Central memory CD8-positive, alpha-beta T cell (primary cell): ENCODE results near the gene CTU2.
A peak's percentile ranks its signal among the peaks of the same experiment; 100 is the strongest.

Experiments used
- ATAC-seq: fragments of 150-1000 bp; cut with Tn5 transposase; replicated peaks from 2 replicates; pipeline ENCODE4 v1.10.0; 2022; ENCODE audit warnings: mild to moderate bottlenecking, moderate FRiP score, moderate number of reproducible peaks; ENCODE audit not compliant: poor library complexity, severe bottlenecking; ENCODE audit errors: extremely low read depth
- DNase-seq, 2 donors: peaks; one replicate each; pipeline ENCODE4 v3.0.0; 2021; ENCODE audit warnings: low spot score in 2 of 2
- H3K27ac Mint-ChIP-seq: one replicate; pipeline ENCODE4 v1.8.0; 2022; ENCODE audit warnings: low read depth, mild to moderate bottlenecking, moderate library complexity, mixed read lengths
- H3K27me3 Mint-ChIP-seq: one replicate; pipeline ENCODE4 v1.8.0; 2022; ENCODE audit warnings: mixed read lengths
- H3K36me3 Mint-ChIP-seq: one replicate; pipeline ENCODE4 v1.8.0; 2022; ENCODE audit warnings: mild to moderate bottlenecking, moderate library complexity, mixed read lengths; ENCODE audit not compliant: insufficient read depth
- H3K4me1 Mint-ChIP-seq: one replicate; pipeline ENCODE4 v1.8.0; 2022; ENCODE audit warnings: mixed read lengths
- H3K4me3 Mint-ChIP-seq: one replicate; pipeline ENCODE4 v1.8.0; 2022; ENCODE audit warnings: mild to moderate bottlenecking, moderate library complexity, mixed read lengths
- H3K9me3 Mint-ChIP-seq: one replicate; pipeline ENCODE4 v1.8.0; 2022; ENCODE audit warnings: mixed read lengths

CTU2 gene

DNA sequence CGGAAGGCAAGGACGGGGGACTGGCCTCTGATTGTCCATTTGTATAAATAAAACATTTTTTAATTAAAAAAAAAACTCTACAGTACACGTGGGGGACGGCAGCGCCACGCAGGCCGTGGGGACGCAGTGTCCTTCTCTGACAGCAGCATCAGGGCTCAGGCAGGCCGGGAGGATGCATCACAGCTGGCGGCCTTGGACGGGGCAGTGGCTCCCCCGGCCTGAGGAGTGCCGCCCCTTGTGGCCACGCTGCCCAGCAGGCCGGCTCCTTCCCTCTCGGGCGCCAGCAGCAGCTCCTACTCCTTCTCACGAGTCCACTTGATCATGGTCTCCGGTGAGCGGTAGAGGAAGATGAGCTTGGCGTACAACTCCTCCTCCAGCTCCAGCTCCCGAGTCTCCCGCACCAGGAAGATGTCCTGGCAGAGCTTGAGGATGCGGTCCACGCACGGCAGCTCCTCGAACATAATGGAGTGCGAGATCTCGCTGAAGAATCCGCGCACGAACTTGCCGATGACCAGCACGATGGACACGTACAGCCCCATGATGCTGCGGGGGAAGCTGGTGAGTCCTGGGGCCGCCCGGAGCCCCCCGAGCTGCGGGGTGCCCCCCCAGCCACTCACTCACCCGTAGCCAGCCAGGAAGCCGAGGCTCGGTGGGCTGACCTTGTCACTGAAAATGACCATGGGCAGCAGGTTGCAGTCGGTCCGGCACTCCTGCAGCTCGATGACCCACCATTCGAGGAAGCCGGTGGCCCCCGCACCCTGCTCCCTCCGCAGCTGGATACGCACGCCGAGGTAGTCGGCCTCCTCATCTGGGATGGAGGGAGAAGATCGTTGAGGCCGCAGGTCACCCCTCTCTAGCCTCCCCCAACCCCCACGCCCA, 9.2 kb downstream of the CTU2 start:
- no peaks in the 10 kb centered on the region for H3K27me3 Mint-ChIP-seq
- peak overlapping the region; percentile 41 for H3K27ac Mint-ChIP-seq
- no peaks in the 10 kb centered on the region for H3K4me1 Mint-ChIP-seq
- H3K9me3 Mint-ChIP-seq = no peaks in the 10 kb centered on the region
- no peak for ATAC-seq
- H3K36me3 Mint-ChIP-seq = peaks cover 23% of the 10 kb centered on the region
- H3K4me3 Mint-ChIP-seq = no peak overlapping the region
- no peak for DNase-seq

GRCh38 chr16:88716201-88716600, 9.9 kb downstream of the CTU2 start:
- H3K36me3 Mint-ChIP-seq = peaks cover 29% of the 10 kb centered on the region
- H3K27me3 Mint-ChIP-seq = no peaks in the 10 kb centered on the region
- no peaks in the 10 kb centered on the region for H3K9me3 Mint-ChIP-seq
- H3K27ac Mint-ChIP-seq = peak overlapping the region; percentile 41
- no peak for DNase-seq
- no peak for ATAC-seq
- no peak overlapping the region for H3K4me3 Mint-ChIP-seq
- no peaks in the 10 kb centered on the region for H3K4me1 Mint-ChIP-seq

- Mint-ChIP-seq H3K36me3 (peaks cover 32% of the 10 kb centered on the region), H3K27ac (peak overlapping the region; percentile 41), H3K4me3 (no peak overlapping the region), H3K4me1 (no peaks in the 10 kb centered on the region), H3K27me3 (no peaks in the 10 kb centered on the region), H3K9me3 (no peaks in the 10 kb centered on the region)
- DNase-seq = no peak
- no peak for ATAC-seq
Observed at GRCh38 chr16:88716601-88717001, 10.3 kb downstream of the CTU2 start.

- H3K36me3 Mint-ChIP-seq = peaks cover 38% of the 10 kb centered on the region
- DNase-seq (no peak), ATAC-seq (no peak)
- no peak overlapping the region for H3K27ac Mint-ChIP-seq
- no peak overlapping the region for H3K4me3 Mint-ChIP-seq
- no peaks in the 10 kb centered on the region for H3K4me1 Mint-ChIP-seq
- H3K27me3 Mint-ChIP-seq = no peaks in the 10 kb centered on the region
- H3K9me3 Mint-ChIP-seq = no peaks in the 10 kb centered on the region
Observed at GRCh38 chr16:88718178-88718577, 11.9 kb downstream of the CTU2 start.

DNA sequence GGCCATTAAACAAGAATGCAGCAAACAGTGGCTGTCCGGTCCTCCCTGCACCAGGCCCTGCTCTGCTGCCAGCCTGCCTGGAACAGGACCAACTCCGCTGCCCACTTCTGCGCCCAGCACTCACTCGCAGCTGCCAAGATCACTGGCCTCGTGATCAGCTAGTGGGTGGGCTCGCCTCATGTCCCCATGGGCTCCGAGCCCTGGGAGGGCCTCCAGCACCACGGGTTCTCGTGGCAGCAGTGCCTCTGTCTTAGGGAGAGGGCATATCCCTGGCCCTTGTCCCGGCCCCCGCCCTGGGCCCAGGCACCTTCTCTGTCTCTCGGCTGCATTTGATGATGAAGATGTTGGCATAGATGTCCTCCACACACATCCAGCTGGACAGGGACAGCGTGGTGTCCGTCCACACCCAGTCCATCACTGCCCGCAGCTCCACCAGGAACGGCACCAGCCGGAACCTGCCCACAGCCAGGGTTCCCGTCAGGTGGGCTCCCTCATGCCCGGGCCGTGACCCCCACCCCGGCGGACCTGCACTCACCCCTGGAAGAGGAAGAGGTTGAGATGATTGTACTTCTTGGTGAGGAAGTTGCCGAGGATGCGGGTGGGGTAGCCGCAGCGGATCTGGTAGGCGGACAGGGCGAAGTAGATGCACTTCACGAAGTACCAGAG, 13.1 kb downstream of the CTU2 start:
- H3K36me3 Mint-ChIP-seq = peaks cover 31% of the 10 kb centered on the region
- H3K27ac Mint-ChIP-seq = no peak overlapping the region
- H3K27me3 Mint-ChIP-seq = no peaks in the 10 kb centered on the region
- ATAC-seq = no peak
- no peaks in the 10 kb centered on the region for H3K4me1 Mint-ChIP-seq
- no peaks in the 10 kb centered on the region for H3K9me3 Mint-ChIP-seq
- DNase-seq = no peak
- H3K4me3 Mint-ChIP-seq = no peak overlapping the region

- Mint-ChIP-seq H3K4me3 (peak overlapping the region; percentile 52), H3K36me3 (peaks cover 33% of the 10 kb centered on the region), H3K9me3 (no peaks in the 10 kb centered on the region), H3K4me1 (no peaks in the 10 kb centered on the region), H3K27ac (peak overlapping the region; percentile 59), H3K27me3 (no peaks in the 10 kb centered on the region)
- ATAC-seq (no peak), DNase-seq (no peak)
Observed at GRCh38 chr16:88719933-88720296, 13.6 kb downstream of the CTU2 start.

- peak overlapping the region; percentile 59 for H3K27ac Mint-ChIP-seq
- ATAC-seq = no peak
- peak overlapping the region; percentile 52 for H3K4me3 Mint-ChIP-seq
- no peak for DNase-seq
- peaks cover 33% of the 10 kb centered on the region for H3K36me3 Mint-ChIP-seq
- no peaks in the 10 kb centered on the region for H3K4me1 Mint-ChIP-seq
- no peaks in the 10 kb centered on the region for H3K9me3 Mint-ChIP-seq
- H3K27me3 Mint-ChIP-seq = no peaks in the 10 kb centered on the region
Observed at GRCh38 chr16:88720396-88720970, 14.2 kb downstream of the CTU2 start.

DNA sequence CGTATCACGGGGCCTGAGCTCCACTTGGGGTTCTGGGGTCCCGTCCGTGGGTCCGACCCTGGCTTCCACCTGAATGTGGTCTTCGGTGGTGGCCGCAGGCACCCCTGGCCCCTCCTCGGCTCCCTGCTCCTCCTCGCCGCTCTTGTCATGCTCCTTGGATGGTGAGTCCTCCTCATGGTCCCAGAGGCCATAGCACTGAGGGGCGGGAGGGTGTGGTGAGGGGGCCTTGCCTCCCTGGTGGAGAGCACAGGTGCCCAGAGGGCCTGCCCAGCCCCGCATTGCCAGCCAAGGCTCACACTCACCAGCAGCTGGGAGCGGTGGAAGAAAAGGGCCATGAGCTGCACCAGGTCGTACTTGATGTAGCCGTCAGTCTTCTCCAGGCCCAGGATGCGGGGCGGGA, 14.9 kb downstream of the CTU2 start:
- no peaks in the 10 kb centered on the region for H3K27me3 Mint-ChIP-seq
- ATAC-seq (no peak), DNase-seq (no peak)
- H3K9me3 Mint-ChIP-seq = no peaks in the 10 kb centered on the region
- peaks cover 35% of the 10 kb centered on the region for H3K36me3 Mint-ChIP-seq
- H3K27ac Mint-ChIP-seq = no peak overlapping the region
- no peak overlapping the region for H3K4me3 Mint-ChIP-seq
- no peaks in the 10 kb centered on the region for H3K4me1 Mint-ChIP-seq

DNA sequence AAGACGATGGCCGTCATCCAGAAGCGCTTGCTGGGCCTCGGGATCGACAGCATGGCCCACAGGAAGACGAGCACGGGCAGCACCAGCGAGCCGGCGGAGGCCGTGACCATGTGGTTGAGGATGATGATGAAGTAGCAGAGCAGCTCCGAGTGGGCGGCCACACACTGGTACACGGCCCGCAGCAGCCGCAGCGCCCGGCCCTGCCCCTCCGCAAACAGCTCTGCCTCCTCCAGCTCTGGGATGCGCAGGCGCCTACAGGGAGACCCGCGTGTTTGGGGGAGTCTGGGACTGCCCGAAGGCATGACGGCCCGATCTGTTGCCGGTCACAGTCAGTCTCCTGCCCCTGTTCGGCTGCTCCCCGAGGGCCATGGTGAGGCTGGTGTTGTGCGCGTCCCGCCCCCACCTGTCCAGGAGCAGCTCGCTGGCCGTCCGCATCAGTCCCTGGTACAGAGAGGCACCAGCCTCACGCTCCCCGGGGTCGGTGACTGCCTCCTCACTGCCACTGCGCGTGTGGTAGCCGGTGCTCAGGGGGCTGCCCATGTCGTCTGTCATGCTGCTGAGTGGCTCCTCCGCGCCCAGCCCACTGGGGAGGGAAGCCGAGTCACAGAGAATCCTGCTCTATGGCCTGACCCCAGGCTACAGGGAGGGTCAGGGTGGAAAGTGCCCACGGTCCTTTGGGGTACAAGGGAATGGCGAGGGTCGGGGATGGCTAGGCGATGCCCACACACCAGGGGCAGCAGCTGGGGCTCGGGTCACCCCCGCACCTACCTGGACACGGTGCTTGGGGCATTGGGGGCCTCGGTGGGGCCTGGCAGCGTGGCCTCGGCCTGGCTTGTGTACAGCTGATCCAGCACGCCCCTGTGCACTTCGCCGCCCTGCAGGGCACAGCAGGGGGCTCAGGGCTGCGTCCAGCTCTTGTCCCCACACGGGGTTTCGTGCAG, 15.8 kb downstream of the CTU2 start:
- DNase-seq = no peak
- H3K4me1 Mint-ChIP-seq = no peaks in the 10 kb centered on the region
- no peaks in the 10 kb centered on the region for H3K9me3 Mint-ChIP-seq
- no peak for ATAC-seq
- H3K27ac Mint-ChIP-seq = no peak overlapping the region
- no peaks in the 10 kb centered on the region for H3K27me3 Mint-ChIP-seq
- H3K36me3 Mint-ChIP-seq = peaks cover 34% of the 10 kb centered on the region
- H3K4me3 Mint-ChIP-seq = no peak overlapping the region

DNA sequence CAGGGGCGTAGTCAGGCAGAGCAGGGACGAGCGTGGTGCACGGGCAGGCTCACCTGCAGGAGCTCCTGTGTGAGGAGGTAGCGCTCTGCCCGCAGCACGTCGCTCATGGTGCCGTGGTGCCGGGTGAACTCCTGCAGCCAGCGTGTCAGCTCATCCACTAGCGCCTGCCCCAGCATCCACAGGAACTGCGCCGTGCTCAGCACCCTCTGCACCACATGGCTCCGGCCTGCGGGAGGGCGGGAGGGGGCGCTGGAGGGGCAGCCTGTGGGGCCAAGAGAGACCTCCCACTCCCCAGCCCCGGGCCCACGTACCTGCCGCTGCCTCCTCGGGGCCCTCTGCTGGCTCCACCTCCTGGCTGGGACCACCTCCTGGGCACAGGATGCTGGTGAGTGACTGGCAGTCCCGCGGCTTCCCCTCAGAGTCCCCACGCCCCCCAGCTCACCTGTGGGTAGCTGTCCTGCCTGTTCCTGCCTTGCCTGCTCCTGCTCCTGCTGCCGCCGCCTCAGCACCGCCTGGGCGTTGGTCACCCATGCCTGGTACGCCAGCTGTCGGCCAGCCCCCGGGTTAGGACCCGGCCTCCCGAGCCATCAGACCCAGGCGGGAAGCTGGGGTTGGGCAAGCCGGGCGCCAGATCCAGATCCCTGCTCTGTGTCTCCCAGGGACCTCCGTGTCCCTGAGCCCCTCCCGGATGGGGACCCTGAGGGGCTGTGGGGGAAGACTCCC, 16.6 kb downstream of the CTU2 start:
- H3K36me3 Mint-ChIP-seq = peaks cover 35% of the 10 kb centered on the region
- H3K27ac Mint-ChIP-seq = no peak overlapping the region
- no peak for ATAC-seq
- no peak overlapping the region for H3K4me3 Mint-ChIP-seq
- H3K9me3 Mint-ChIP-seq = no peaks in the 10 kb centered on the region
- no peaks in the 10 kb centered on the region for H3K27me3 Mint-ChIP-seq
- no peaks in the 10 kb centered on the region for H3K4me1 Mint-ChIP-seq
- no peak for DNase-seq

- no peak for ATAC-seq
Observed at GRCh38 chr16:88723507-88723887, 17.2 kb downstream of the CTU2 start.

DNA sequence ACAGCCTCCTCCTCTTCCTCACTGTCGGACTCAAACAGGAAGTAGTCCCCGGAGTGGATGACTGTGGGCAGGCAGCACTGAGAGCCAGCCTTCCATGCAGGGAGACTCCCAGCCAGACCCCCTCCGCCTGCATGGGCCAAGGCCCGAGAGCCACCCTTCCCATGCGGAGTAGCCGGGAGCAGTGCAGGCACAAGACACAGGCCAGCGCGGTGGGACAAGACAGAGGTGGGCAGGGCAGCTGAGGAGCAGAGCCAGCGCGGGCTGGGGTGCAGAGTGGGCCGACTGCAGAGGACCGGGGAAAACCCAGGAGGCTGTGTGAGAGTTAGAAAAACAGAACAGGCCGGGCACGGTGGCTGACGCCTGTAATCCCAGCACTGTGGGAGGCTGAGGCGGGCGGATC, 17.6 kb downstream of the CTU2 start:
- peaks cover 33% of the 10 kb centered on the region for H3K36me3 Mint-ChIP-seq
- H3K4me1 Mint-ChIP-seq = no peaks in the 10 kb centered on the region
- H3K4me3 Mint-ChIP-seq = no peak overlapping the region
- H3K9me3 Mint-ChIP-seq = no peaks in the 10 kb centered on the region
- H3K27ac Mint-ChIP-seq = no peak overlapping the region
- no peaks in the 10 kb centered on the region for H3K27me3 Mint-ChIP-seq
- DNase-seq (no peak), ATAC-seq (no peak)

More at GRCh38 chr16:88723507-88723887, 17.2 kb downstream of the CTU2 start:
- Mint-ChIP-seq H3K4me3 (no peak overlapping the region), H3K9me3 (no peaks in the 10 kb centered on the region), H3K27me3 (no peaks in the 10 kb centered on the region), H3K4me1 (no peaks in the 10 kb centered on the region), H3K36me3 (peaks cover 33% of the 10 kb centered on the region), H3K27ac (no peak overlapping the region)
- no peak for DNase-seq
